Large intestine (tissue), 3 donors: ENCODE results near the gene PARN. TPM values are rescaled to one million over a fixed set of nuclear protein-coding genes. Genes with fewer than 3 reads are reported as not detected.

ENCODE experiments used
- DNase-seq, 2 donors: peaks; one replicate each; pipeline versions ENCODE4 v3.0.0 to v3.0.0-alpha.2; 2013
- H3K27ac ChIP-seq: one replicate; pipeline ENCODE4 v1.5.1; 2013; ENCODE audit warnings: low read length
- H3K27me3 ChIP-seq: 2 replicates; pipeline ENCODE4 v1.6.1; 2013; ENCODE audit warnings: low read length; ENCODE audit not compliant: control insufficient read depth, insufficient read depth
- H3K36me3 ChIP-seq: 2 replicates; pipeline ENCODE4 v1.6.1; 2013; ENCODE audit warnings: low read length; ENCODE audit not compliant: control insufficient read depth, insufficient read depth
- H3K4me1 ChIP-seq: one replicate; pipeline ENCODE4 v1.6.1; 2013; ENCODE audit warnings: low read length; ENCODE audit not compliant: control insufficient read depth, insufficient read depth
- H3K4me3 ChIP-seq: one replicate; pipeline ENCODE4 v1.5.1; 2013; ENCODE audit warnings: low read length
- H3K9me3 ChIP-seq: one replicate; pipeline ENCODE4 v1.6.1; 2013; ENCODE audit warnings: mild to moderate bottlenecking, low read depth, low read length, moderate library complexity; ENCODE audit not compliant: control insufficient read depth
- WGBS: methylation state at CpG from one replicate; pipeline ENCODE4 v1.1.5; 2013; ENCODE audit warnings: low lambda C conversion rate; ENCODE audit not compliant: insufficient coverage; 5-methylcytosine and 5-hydroxymethylcytosine counted together
- polyA plus RNA-seq: library from polyadenylated mRNA; unstranded; fragments of 120-200 nt; gene quantifications from one replicate; pipeline ENCODE4 v1.2.1, GENCODE V29; 2013

PARN gene
- polyA plus RNA-seq, 1 donor = 23.6 TPM

- no peaks in the 10 kb centered on the region for H3K4me1 ChIP-seq
- no peak overlapping the region for H3K4me3 ChIP-seq
- no peaks in the 10 kb centered on the region for H3K27me3 ChIP-seq
- no peak overlapping the region for H3K27ac ChIP-seq
- H3K36me3 ChIP-seq = peaks cover 2% of the 10 kb centered on the region
- WGBS = 100% methylated on average over 2 of the region's 10 CpGs
- DNase-seq = no peak
- H3K9me3 ChIP-seq = no peaks in the 10 kb centered on the region
Observed at GRCh38 chr16:14513389-14514107, 116.5 kb downstream of the PARN start.

- Histone ChIP-seq H3K4me3 (no peak overlapping the region), H3K4me1 (no peaks in the 10 kb centered on the region), H3K27me3 (no peaks in the 10 kb centered on the region), H3K9me3 (no peaks in the 10 kb centered on the region), H3K36me3 (peaks cover 2% of the 10 kb centered on the region), H3K27ac (no peak overlapping the region)
- no CpG with 5 or more reads among the region's 1 CpG for WGBS
- no peak for DNase-seq
Observed at GRCh38 chr16:14511800-14512135, 118.3 kb downstream of the PARN start.

- no CpG with 5 or more reads among the region's 6 CpGs for WGBS
- DNase-seq = no peak
- H3K4me3 ChIP-seq = no peak overlapping the region
Observed at GRCh38 chr16:14510939-14511799, 118.9 kb downstream of the PARN start.

GRCh38 chr16:14510581-14510938 lies 119.5 kb downstream of the PARN start:
- Histone ChIP-seq H3K4me1 (no peaks in the 10 kb centered on the region), H3K27ac (no peak overlapping the region), H3K9me3 (no peaks in the 10 kb centered on the region), H3K36me3 (peaks cover 2% of the 10 kb centered on the region), H3K4me3 (no peak overlapping the region), H3K27me3 (no peaks in the 10 kb centered on the region)
- WGBS = no CpG with 5 or more reads among the region's 2 CpGs
- DNase-seq = no peak

More at GRCh38 chr16:14510939-14511799, 118.9 kb downstream of the PARN start:
- Histone ChIP-seq H3K27ac (no peak overlapping the region), H3K4me1 (no peaks in the 10 kb centered on the region), H3K9me3 (no peaks in the 10 kb centered on the region), H3K27me3 (no peaks in the 10 kb centered on the region), H3K36me3 (peaks cover 2% of the 10 kb centered on the region)

- Histone ChIP-seq H3K4me1 (no peaks in the 10 kb centered on the region), H3K4me3 (no peak overlapping the region), H3K27me3 (no peaks in the 10 kb centered on the region), H3K36me3 (no peaks in the 10 kb centered on the region), H3K9me3 (no peaks in the 10 kb centered on the region), H3K27ac (no peak overlapping the region)
- DNase-seq = no peak
- 100% methylated on average over 1 of the region's 4 CpGs for WGBS
Observed at GRCh38 chr16:14509675-14510132, 120.4 kb downstream of the PARN start.

- Histone ChIP-seq H3K4me3 (no peak overlapping the region), H3K4me1 (no peaks in the 10 kb centered on the region), H3K27ac (no peak overlapping the region), H3K27me3 (no peaks in the 10 kb centered on the region), H3K9me3 (no peaks in the 10 kb centered on the region), H3K36me3 (no peaks in the 10 kb centered on the region)
- no peak for DNase-seq
- 100% methylated on average over 1 of the region's 4 CpGs for WGBS
Observed at GRCh38 chr16:14509055-14509454, 121.0 kb downstream of the PARN start.

- peaks cover 4% of the 10 kb centered on the region for H3K4me1 ChIP-seq
- no peak overlapping the region for H3K27ac ChIP-seq
- no CpG with 5 or more reads among the region's 2 CpGs for WGBS
Observed at GRCh38 chr16:14505846-14506245, 124.2 kb downstream of the PARN start.

GRCh38 chr16:14502932-14503741 lies 126.9 kb downstream of the PARN start:
- Histone ChIP-seq H3K4me3 (no peak overlapping the region), H3K9me3 (no peaks in the 10 kb centered on the region), H3K27me3 (no peaks in the 10 kb centered on the region), H3K27ac (no peak overlapping the region), H3K4me1 (peaks cover 4% of the 10 kb centered on the region), H3K36me3 (no peaks in the 10 kb centered on the region)
- no peak for DNase-seq
- WGBS = 100% methylated on average over 4 of the region's 9 CpGs

More at GRCh38 chr16:14505846-14506245, 124.2 kb downstream of the PARN start:
- Histone ChIP-seq H3K9me3 (no peaks in the 10 kb centered on the region), H3K27me3 (no peaks in the 10 kb centered on the region), H3K36me3 (no peaks in the 10 kb centered on the region), H3K4me3 (no peak overlapping the region)
- DNase-seq = no peak

GRCh38 chr16:14502256-14502875 lies 127.7 kb downstream of the PARN start:
- H3K27me3 ChIP-seq = no peaks in the 10 kb centered on the region
- DNase-seq = no peak
- no peak overlapping the region for H3K4me3 ChIP-seq
- peaks cover 4% of the 10 kb centered on the region for H3K4me1 ChIP-seq
- H3K36me3 ChIP-seq = no peaks in the 10 kb centered on the region
- H3K27ac ChIP-seq = no peak overlapping the region
- H3K9me3 ChIP-seq = no peaks in the 10 kb centered on the region
- no CpG with 5 or more reads among the region's 4 CpGs for WGBS
